ENCODE measurements around the gene AAK1.
"Not testable (repeated sequence)": the region's sequence is repeated elsewhere in the genome, so short reads cannot be mapped to it uniquely, and the experiment has no call there.

Gene AAK1

GRCh38 chr2:69474688-69475087 lies 168.9 kb downstream of the AAK1 start:
- DNase-seq: no peak

- DNase-seq: no peak
Measured at GRCh38 chr2:69471793-69472192, 171.7 kb downstream of the AAK1 start.

DNA sequence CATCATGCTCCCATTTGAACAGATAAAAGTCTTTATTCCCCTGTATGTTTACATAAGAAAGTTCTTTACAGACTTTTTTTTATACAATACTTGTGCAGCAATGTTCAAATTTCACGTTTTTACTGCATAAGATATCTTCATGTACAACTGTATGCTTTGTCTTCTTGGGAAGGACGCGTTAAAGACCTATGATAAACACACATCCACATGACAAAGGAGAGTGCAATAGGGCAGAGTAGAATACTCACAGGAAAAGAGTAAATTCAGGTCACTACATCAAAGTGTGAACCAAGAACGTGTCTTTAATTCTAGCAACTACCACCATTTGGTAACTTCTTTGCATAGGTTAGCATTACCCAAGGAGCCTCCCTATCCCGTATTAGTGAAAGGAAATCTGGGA lies 172.6 kb downstream of the AAK1 start:
- no peak for DNase-seq

DNA sequence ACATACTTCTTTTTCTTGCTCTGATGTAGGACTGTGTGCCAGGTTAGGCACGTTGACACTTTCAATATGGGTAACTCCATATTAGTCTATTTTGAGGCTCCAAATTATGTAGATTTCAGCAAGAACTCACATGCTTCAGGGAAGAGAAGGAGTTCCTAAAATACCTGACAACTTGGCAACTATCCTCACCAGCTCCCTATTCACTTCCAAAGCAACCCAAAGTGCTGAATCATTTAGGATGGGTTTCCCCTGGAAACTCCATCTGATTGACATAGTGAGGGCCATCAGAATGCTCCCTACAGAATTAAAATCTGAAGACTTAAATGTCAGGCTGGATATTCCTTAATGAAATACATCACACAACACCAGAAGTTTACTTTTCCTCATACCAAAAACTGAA lies 173.8 kb downstream of the AAK1 start:
- no peak for DNase-seq

GRCh38 chr2:69469375-69469774 lies 174.2 kb downstream of the AAK1 start:
- DNase-seq: no peak

GRCh38 chr2:69466728-69467127 lies 176.8 kb downstream of the AAK1 start:
- DNase-seq: no peak

GRCh38 chr2:69465513-69466456 lies 177.8 kb downstream of the AAK1 start:
- DNase-seq: no peak

GRCh38 chr2:69464575-69464974 lies 179.0 kb downstream of the AAK1 start:
- DNase-seq: no peak

GRCh38 chr2:69462780-69463179 lies 180.8 kb downstream of the AAK1 start:
- no peak for DNase-seq

GRCh38 chr2:69461404-69461803 lies 182.1 kb downstream of the AAK1 start:
- DNase-seq: no peak

DNA sequence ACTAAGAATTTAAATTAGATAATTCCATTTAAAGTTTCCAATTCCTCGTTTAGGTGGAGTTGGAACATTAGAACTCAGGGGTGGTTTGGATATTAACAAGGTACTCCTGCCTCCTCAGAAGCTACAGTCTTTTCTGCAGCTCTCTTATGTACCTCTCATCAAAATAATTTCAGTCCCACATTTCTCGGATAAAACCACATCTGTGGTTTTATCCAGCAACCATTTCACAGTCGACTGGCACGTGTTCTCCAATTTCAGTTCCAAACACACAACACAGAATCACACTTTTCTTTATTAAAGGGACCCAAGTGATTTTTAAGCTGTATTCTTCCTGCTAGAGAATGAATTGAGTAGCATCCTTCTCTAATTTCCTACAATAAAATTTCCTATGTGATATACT lies 183.6 kb downstream of the AAK1 start:
- DNase-seq: peak; percentile 33

GRCh38 chr2:69456950-69457445 lies 186.5 kb downstream of the AAK1 start:
- peak; percentile 16 for DNase-seq

DNA sequence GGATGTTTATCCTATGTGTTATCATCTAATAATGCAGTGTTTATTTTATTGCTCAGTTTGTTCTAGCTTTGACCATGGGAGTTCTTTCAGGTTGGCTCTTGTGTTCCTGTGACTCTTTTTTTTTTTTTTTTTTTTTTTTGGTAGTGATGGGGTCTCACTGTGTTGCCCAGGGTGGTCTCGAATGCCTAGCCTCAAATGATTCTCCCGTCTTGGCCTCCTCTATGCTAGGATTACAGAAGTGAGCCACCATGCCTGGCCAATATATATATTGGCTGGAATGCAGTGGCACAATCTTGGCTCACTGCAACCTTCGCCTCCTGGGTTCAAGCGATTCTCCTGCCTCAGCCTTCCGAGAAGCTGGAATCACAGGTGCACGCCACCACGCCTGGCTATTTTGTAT lies 187.4 kb downstream of the AAK1 start:
- no peak for DNase-seq

- no peak for DNase-seq
Measured at GRCh38 chr2:69454976-69455375, 188.6 kb downstream of the AAK1 start.

GRCh38 chr2:69453475-69454129 lies 189.9 kb downstream of the AAK1 start:
- no peak for DNase-seq

GRCh38 chr2:69452687-69453086 lies 190.9 kb downstream of the AAK1 start:
- DNase-seq: no peak

GRCh38 chr2:69450735-69451416 lies 192.7 kb downstream of the AAK1 start:
- no peak for DNase-seq

DNA sequence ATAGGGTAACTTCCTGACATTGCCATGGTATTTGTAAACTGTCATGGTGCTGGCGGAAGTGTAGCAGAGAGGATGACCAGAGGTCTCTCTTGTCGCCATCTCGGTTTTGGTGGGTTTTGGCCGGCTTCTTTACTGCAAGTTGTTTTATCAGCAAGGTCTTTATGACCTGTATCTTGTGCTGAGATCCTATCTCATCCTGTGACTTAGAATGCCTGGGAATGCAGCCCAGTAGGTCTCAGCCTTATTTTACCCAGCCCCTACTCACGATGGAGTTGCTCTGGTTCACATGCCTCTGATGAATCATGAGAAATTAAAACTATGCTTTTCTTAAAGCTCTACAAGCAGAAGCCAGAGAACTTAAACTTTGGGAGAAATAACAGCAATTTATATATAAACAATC lies 193.6 kb downstream of the AAK1 start:
- DNase-seq: no peak

- not testable (repeated sequence) for DNase-seq
Measured at GRCh38 chr2:69443673-69444072, 199.9 kb downstream of the AAK1 start.

GRCh38 chr2:69439499-69439898 lies 204.0 kb downstream of the AAK1 start:
- DNase-seq: peak; percentile 10

DNA sequence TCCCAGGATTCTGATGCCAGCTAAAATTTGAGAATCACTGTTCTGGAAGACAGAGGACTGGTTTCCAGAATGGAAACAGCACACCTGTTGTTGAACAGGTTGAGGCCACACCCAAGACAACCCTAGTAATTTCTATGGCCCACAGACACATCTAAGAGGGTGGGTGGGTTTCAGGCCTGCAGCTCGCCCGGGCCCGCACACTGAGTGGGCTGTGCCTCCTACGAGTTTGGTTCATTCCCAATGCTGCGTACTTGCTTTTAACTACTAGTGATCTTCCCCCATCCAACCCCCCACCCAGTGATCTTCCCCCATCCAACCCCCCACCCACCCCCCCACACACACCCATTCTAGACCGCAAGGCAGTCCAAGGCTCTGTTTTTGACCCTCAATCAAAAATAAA lies 205.0 kb downstream of the AAK1 start:
- no peak for DNase-seq

- DNase-seq: no peak
Measured at GRCh38 chr2:69437751-69438154, 205.8 kb downstream of the AAK1 start.

GRCh38 chr2:69436938-69437750 lies 206.4 kb downstream of the AAK1 start, which contains the start of gene NFU1:
Gene NFU1 (minus strand): TSS chr2:69437435. CDS start chr2:69437422, 13 bp downstream.
- peak; percentile 93 for DNase-seq
